HEK293 (cell line): ENCODE data around the gene GRB2.

Experiments
- CTCF ChIA-PET: fragments of 350-600 bp; formaldehyde crosslinking; extraction: SDS; loops from one replicate; lab custom pipeline; 2021; ENCODE audit warnings: antibody characterized with exemption; lab: Yijun Ruan, JAX
- POLR2A ChIA-PET: fragments of 300-600 bp; formaldehyde crosslinking; extraction: SDS; loops from one replicate; lab custom pipeline; 2020; ENCODE audit warnings: antibody characterized with exemption, inconsistent platforms; lab: Yijun Ruan, JAX
- H3K27ac ChIP-seq: fragments of 200-500 bp; sonication (Bioruptor generic); 2 replicates; pipeline ENCODE4 v1.5.1; 2014; ENCODE audit warnings: low read depth, low read length, control low read depth, inconsistent platforms; ENCODE audit errors: extremely low read depth
- H3K36me3 ChIP-seq, 2 experiments: fragments of 200-500 bp in 1 of 2; sonication (Bioruptor generic) in 1 of 2; 1 replicate in 1 of 2; 2 replicates in 1 of 2; pipeline ENCODE4 v1.5.1; 2014 to 2017; ENCODE audit warnings: inconsistent platforms in 2 of 2, low read length in 2 of 2; ENCODE audit not compliant: control insufficient read depth in 2 of 2, insufficient read depth in 1 of 2
- H3K4me1 ChIP-seq: fragments of 200-500 bp; sonication (Bioruptor generic); 2 replicates; pipeline ENCODE4 v1.5.1; 2014; ENCODE audit warnings: mild to moderate bottlenecking, low read length, inconsistent platforms; ENCODE audit not compliant: control insufficient read depth, insufficient read depth
- H3K4me3 ChIP-seq: 2 replicates; pipeline ENCODE4 v1.5.1; 2011; ENCODE audit warnings: low read depth, mild to moderate bottlenecking, control low read depth, low read length, moderate library complexity
- H3K9me3 ChIP-seq: fragments of 200-500 bp; sonication (Bioruptor generic); 2 replicates; pipeline ENCODE4 v1.5.1; 2014; ENCODE audit warnings: low read depth, low read length, inconsistent platforms; ENCODE audit not compliant: control insufficient read depth, insufficient read depth
- GFI1B ChIP-seq: fragments of 450-650 bp; formaldehyde crosslinking; IDR thresholded peaks from 2 replicates; pipeline ENCODE4 v1.5.1; 2016; ENCODE audit warnings: missing biosample characterization, missing genetic modification characterization
- GLI2 ChIP-seq: fragments of 450-650 bp; formaldehyde crosslinking; IDR thresholded peaks from 2 replicates; pipeline ENCODE4; 2017; ENCODE audit warnings: missing biosample characterization, missing genetic modification characterization, low read depth, borderline replicate concordance
- HOXD13 ChIP-seq: sonication (generic); formaldehyde crosslinking; IDR thresholded peaks from 2 replicates; pipeline ENCODE4 v1.8.0; 2022; ENCODE audit warnings: missing genetic modification reagents, borderline replicate concordance
- IKZF3 ChIP-seq: fragments of 450-650 bp; IDR thresholded peaks from 2 replicates; pipeline ENCODE4 v1.5.0; 2018; ENCODE audit warnings: missing biosample characterization, mild to moderate bottlenecking, missing genetic modification characterization, moderate library complexity
- KLF1 ChIP-seq: fragments of 450-650 bp; formaldehyde crosslinking; IDR thresholded peaks from 2 replicates; pipeline ENCODE4 v1.5.1; 2016; ENCODE audit warnings: missing biosample characterization, missing genetic modification characterization
- KLF10 ChIP-seq: fragments of 450-650 bp; IDR thresholded peaks from 2 replicates; pipeline ENCODE4 v1.5.1; 2018; ENCODE audit warnings: missing biosample characterization, mild to moderate bottlenecking, missing genetic modification characterization
- PRDM10 ChIP-seq: fragments of 450-650 bp; formaldehyde crosslinking; IDR thresholded peaks from 2 replicates; pipeline ENCODE4 v1.5.1; 2016; ENCODE audit warnings: missing biosample characterization, missing genetic modification characterization
- PRDM2 ChIP-seq: fragments of 450-650 bp; formaldehyde crosslinking; IDR thresholded peaks from 2 replicates; pipeline ENCODE4 v1.5.1; 2016; ENCODE audit warnings: missing biosample characterization, missing genetic modification characterization, borderline replicate concordance
- ZBTB6 ChIP-seq: fragments of 450-650 bp; formaldehyde crosslinking; IDR thresholded peaks from 2 replicates; pipeline ENCODE4 v1.5.1; 2017; ENCODE audit warnings: missing biosample characterization, missing genetic modification characterization
- ZBTB7A ChIP-seq: fragments of 450-650 bp; formaldehyde crosslinking; IDR thresholded peaks from 2 replicates; pipeline ENCODE4 v1.5.1; 2016; ENCODE audit warnings: low read depth, missing biosample characterization, missing genetic modification characterization
- ZFP69B ChIP-seq: fragments of 450-650 bp; formaldehyde crosslinking; IDR thresholded peaks from 2 replicates; pipeline ENCODE4 v1.5.1; 2016; ENCODE audit warnings: missing biosample characterization, missing genetic modification characterization
- ZNF146 ChIP-seq: fragments of 450-650 bp; formaldehyde crosslinking; IDR thresholded peaks from 2 replicates; pipeline ENCODE4 v1.5.1; 2016; ENCODE audit warnings: missing biosample characterization, missing genetic modification characterization
- ZNF335 ChIP-seq: fragments of 450-650 bp; formaldehyde crosslinking; conservative IDR thresholded peaks from 2 replicates; pipeline ENCODE4 v1.5.1; 2016; ENCODE audit warnings: missing biosample characterization, missing genetic modification characterization
- ZNF350 ChIP-seq: fragments of 450-650 bp; formaldehyde crosslinking; IDR thresholded peaks from 2 replicates; pipeline ENCODE4 v1.5.0; 2017; ENCODE audit warnings: missing biosample characterization, mild to moderate bottlenecking, missing genetic modification characterization
- ZNF510 ChIP-seq: fragments of 450-650 bp; formaldehyde crosslinking; IDR thresholded peaks from 2 replicates; pipeline ENCODE4 v1.5.1; 2018; ENCODE audit warnings: mild to moderate bottlenecking, missing genetic modification characterization, missing biosample characterization; ENCODE audit not compliant: insufficient replicate concordance
- ZNF529 ChIP-seq: fragments of 450-650 bp; formaldehyde crosslinking; IDR thresholded peaks from 2 replicates; pipeline ENCODE4 v1.5.1; 2017; ENCODE audit warnings: missing genetic modification characterization, missing biosample characterization; ENCODE audit not compliant: insufficient replicate concordance
- ZNF548 ChIP-seq: fragments of 450-650 bp; formaldehyde crosslinking; IDR thresholded peaks from 2 replicates; pipeline ENCODE4 v1.5.1; 2016; ENCODE audit warnings: missing biosample characterization, missing genetic modification characterization
- ZNF549 ChIP-seq: fragments of 450-650 bp; IDR thresholded peaks from 2 replicates; pipeline ENCODE4 v1.5.1; 2018; ENCODE audit warnings: missing biosample characterization, missing genetic modification characterization, mild to moderate bottlenecking, inconsistent platforms, moderate library complexity
- ZNF596 ChIP-seq: fragments of 450-650 bp; IDR thresholded peaks from 2 replicates; pipeline ENCODE4 v1.5.0; 2018; ENCODE audit warnings: missing biosample characterization, mild to moderate bottlenecking, missing genetic modification characterization, moderate library complexity
- ZNF701 ChIP-seq: fragments of 450-650 bp; formaldehyde crosslinking; IDR thresholded peaks from 2 replicates; pipeline ENCODE4 v1.5.1; 2016; ENCODE audit warnings: missing biosample characterization, missing genetic modification characterization
- ZNF704 ChIP-seq: fragments of 450-650 bp; formaldehyde crosslinking; IDR thresholded peaks from 2 replicates; pipeline ENCODE4 v1.5.1; 2016; ENCODE audit warnings: missing biosample characterization, missing genetic modification characterization
- ZNF791 ChIP-seq: fragments of 450-650 bp; formaldehyde crosslinking; IDR thresholded peaks from 2 replicates; pipeline ENCODE4 v1.5.1; 2016; ENCODE audit warnings: missing biosample characterization, missing genetic modification characterization
- ZNF837 ChIP-seq: fragments of 450-650 bp; formaldehyde crosslinking; IDR thresholded peaks from 2 replicates; pipeline ENCODE4 v1.5.1; 2016; ENCODE audit warnings: missing biosample characterization, missing genetic modification characterization
- ZSCAN30 ChIP-seq: fragments of 450-650 bp; IDR thresholded peaks from 2 replicates; pipeline ENCODE4 v1.5.1; 2018; ENCODE audit warnings: missing biosample characterization, mild to moderate bottlenecking, missing genetic modification characterization, moderate library complexity
- ZSCAN4 ChIP-seq: fragments of 450-650 bp; formaldehyde crosslinking; IDR thresholded peaks from 2 replicates; pipeline ENCODE4 v1.5.1; 2017; ENCODE audit warnings: missing biosample characterization, missing genetic modification characterization

GRB2 gene

GRCh38 chr17:75388476-75389030 lies 16.9 kb downstream of the GRB2 start (continued):
- TF ChIP-seq ZNF549, result no peak
- TF ChIP-seq ZNF596 (tag by site-specific recombination), result 0 out of 2 replicates have a peak, but pooled peaks have one; percentile 51
- TF ChIP-seq ZNF791 (tag by site-specific recombination), result no peak
- peak; percentile 26; the same call in 1 of the 2 replicates for TF ChIP-seq ZFP69B (tag by site-specific recombination)
- peak; percentile 32; the same call in 1 of the 2 replicates for TF ChIP-seq ZBTB6
- no peak for TF ChIP-seq ZNF350 (tag by site-specific recombination)
- TF ChIP-seq ZSCAN30, result no peak
- TF ChIP-seq ZNF837 (tag by site-specific recombination), result no peak
- TF ChIP-seq KLF10, result no peak
- no peak for TF ChIP-seq ZNF510 (tag by site-specific recombination)
- peak; percentile 49; the same call in 1 of the 2 replicates for TF ChIP-seq PRDM10 (tag by site-specific recombination)
- no peak for TF ChIP-seq KLF1 (tag by site-specific recombination)
- no peak for TF ChIP-seq ZNF146
- 0 out of 2 replicates have a peak, but pooled peaks have one; percentile 17 for TF ChIP-seq ZNF335 (tag by site-specific recombination)

GRCh38 chr17:75387771-75388170 lies 17.7 kb downstream of the GRB2 start:
- POLR2A ChIA-PET, result interaction anchor here (1.2 to 1.3 kb wide), 2 partner anchors 18 to 29 kb away, joined by 4 to 9 read pairs; partner anchors contain the start of gene GRB2
- CTCF ChIA-PET, result no interaction called here
- TF ChIP-seq ZNF529 (tag by site-specific recombination) (no peak), GFI1B (tag by site-specific recombination) (no peak), ZNF704 (tag by site-specific recombination) (no peak), ZSCAN4 (tag by site-specific recombination) (no peak), ZNF701 (tag by site-specific recombination) (no peak), IKZF3 (tag by site-specific recombination) (no peak), ZBTB7A (no peak), HOXD13 (no peak), GLI2 (no peak), ZNF548 (no peak), PRDM2 (tag by site-specific recombination) (no peak)

More at GRCh38 chr17:75387771-75388170, 17.7 kb downstream of the GRB2 start:
- Histone ChIP-seq H3K27ac (no peak overlapping the region), H3K36me3 (peaks cover 11 to 21% of the 10 kb centered on the region in 2 experiments), H3K4me1 (peaks cover 32% of the 10 kb centered on the region), H3K9me3 (no peaks in the 10 kb centered on the region), H3K4me3 (no peak overlapping the region)
